Measurements from ENCODE around the gene DSTN. TPM values are rescaled to one million over a fixed set of nuclear protein-coding genes. Genes with fewer than 3 reads are reported as not detected.

The DSTN gene
- total RNA-seq, 1 experiment from 2014 or later, result 584 TPM

GRCh38 chr20:17624070-17624469 is 54.2 kb downstream of the DSTN start:
- DNase-seq (ENCODE audit: low read depth), result no peak

DNA sequence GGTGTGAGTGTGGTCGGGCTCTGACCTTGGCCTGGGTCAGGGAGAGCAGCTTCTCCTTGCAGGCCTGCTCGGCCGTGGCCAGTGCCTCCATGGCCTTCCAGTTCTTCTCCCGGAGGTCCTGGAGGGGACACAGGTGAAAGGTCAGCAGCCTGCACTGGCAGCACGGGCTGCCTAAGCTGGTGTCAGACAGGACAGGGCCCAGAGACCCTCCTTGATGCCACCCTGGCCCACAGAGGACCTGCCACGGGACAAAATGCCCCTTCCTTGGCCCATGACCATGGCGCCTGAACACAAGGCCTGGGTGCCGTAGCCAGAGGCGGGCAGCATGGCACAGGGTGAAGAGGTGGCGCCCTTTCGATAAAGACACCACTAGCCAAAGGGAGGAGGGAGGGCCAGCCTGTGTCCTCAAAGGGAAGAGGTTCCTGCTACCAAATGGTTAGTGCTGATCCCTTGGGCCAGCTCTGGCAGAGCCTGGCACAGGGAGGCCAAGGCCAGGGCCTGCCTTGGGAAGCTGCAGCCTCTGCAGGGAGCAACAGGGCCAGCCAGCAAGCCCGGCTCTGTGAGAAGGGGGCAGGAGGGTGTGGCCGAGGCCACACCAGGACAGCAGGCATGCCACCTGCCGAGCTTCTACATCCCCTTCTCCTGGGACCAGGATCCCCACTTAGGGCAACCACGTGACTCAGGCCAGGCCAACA is 54.8 kb downstream of the DSTN start:
- no peak for DNase-seq (ENCODE audit: low read depth)

- no peak for DNase-seq (ENCODE audit: low read depth)
These were observed 55.6 kb downstream of the DSTN start for GRCh38 chr20:17625246-17626051.

DNA sequence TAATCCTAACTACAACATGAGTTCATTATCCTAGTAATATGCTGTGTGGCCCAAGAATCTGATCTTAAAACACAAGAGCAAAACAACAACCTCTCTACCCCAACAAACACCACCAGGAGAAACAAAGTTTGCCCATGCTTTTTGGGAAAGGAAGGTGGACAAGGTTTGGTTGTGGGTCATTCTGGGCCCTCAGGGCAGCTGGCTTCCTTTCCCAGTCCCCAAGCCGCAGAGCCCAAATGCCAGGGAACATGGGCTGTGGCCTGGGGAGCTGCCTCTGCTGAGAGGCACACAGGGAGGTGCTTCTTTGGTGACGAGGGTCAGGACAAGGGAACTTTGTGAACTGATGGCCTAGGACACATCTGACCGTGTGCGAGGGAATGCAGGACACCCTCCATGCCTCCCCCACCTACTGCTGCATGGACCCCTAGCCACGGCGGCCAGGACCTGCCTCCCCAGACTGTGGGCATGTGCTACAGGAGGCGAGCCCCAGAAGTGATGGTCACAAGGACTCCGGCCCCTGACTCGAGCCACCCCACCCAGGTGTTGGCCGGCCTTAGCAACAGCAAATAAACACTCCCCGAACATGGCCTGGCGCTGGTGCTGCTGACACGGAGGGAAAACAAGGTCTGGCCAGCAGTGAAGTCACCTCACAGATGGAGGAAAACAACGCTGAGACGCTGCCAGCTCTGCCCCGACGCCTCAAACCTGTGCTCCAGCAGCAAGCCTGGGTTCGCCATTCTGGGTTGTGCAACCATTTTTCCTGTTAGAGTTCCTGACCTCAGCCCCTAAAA is 56.5 kb downstream of the DSTN start:
- no peak for DNase-seq (ENCODE audit: low read depth)

GRCh38 chr20:17627101-17627955 is 57.5 kb downstream of the DSTN start:
- DNase-seq (ENCODE audit: low read depth), result no peak

DNA sequence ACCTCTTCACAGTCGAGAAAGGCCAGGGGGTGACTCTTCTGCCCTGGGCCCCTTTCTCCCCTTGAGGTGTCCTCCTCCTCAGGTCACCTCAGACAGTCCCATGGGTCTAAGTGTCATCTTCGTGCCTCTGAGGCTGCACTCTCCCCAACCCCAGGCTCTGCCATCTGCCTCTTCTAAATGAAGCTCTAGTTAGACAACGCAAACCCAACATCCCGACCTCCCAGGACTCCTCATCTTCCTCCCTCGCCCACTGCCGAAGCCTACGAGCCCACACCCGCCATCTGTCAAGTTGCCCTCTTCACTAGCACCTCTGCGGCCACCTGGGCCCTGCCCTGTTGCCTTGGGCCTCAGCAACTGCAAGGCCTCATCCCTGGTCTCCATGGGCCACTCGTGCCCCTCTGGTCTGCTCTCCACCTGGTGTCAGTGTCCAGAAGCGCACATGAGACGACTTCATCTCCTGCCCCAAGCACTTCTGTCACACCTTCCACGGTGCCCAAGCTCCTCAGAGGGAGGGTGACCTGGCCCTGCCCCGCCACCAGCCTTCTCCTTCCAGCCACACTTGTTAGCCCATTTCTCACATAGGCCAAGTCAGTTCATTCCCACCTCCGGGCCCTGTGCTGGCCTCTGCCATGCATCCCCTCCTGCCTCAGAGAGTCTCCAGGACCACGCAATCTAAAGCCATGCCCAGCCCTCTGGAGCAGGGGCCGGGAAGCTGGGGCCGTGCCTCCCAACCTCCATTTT is 58.4 kb downstream of the DSTN start:
- no peak for DNase-seq (ENCODE audit: low read depth)

- no peak for DNase-seq (ENCODE audit: low read depth)
These were observed 59.1 kb downstream of the DSTN start for GRCh38 chr20:17629025-17629424.

DNA sequence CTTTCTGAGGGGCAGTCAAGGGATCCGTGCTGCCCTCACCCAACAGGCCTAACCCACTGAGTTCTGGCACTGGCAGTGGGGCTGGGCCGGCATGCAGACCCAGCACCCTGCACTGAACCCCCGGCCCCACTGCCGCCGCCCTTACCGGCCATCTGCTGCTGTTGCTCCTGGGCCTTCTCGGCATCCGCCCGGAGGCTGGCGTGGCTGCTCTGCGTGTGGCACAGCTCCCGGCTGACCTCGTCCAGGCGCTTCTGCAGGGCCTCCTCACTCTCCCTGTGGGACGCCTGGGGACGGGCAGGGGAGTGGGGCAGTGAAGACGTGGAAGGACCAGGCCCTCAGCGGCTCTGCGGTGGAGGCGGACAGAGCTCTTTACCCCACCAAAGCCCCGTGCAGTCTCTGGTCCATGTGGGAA is 59.8 kb downstream of the DSTN start:
- no peak for DNase-seq (ENCODE audit: low read depth)

DNA sequence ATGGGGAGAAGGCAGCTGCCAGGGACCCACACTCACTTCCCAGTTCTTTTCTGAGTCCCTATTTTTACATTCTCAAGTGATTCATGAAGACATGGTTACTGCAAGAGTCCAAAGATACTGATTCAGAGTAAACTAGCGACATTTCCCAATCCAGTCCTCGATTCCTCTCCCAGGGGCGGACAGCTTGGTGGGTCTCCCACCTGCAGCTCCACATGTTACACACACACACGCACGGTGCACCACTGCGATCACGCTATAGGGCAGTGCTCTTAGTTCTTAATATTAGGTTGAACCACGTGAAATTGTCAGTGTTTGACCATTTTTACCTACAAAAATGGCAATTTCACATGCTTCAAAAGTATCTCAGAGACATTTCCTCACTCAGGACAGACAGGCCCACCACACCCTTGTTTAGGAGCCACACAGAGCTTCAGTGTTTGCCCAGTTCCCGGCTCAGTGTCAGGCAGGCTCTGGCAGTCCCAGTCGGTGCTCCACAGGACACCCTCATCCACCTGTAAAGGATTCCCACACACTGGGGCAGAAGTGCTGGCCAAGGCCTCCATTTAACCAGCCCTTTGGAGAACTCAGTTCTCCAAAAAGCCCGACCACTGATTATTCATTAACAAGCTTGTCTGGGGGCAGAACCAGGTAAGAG is 60.4 kb downstream of the DSTN start:
- no peak for DNase-seq (ENCODE audit: low read depth)

GRCh38 chr20:17630806-17631195 is 60.9 kb downstream of the DSTN start:
- DNase-seq (ENCODE audit: low read depth), result no peak

- no peak for DNase-seq (ENCODE audit: low read depth)
These were observed 61.9 kb downstream of the DSTN start for GRCh38 chr20:17631576-17632319.

- no peak for DNase-seq (ENCODE audit: low read depth)
These were observed 63.5 kb downstream of the DSTN start for GRCh38 chr20:17633221-17633849.

DNA sequence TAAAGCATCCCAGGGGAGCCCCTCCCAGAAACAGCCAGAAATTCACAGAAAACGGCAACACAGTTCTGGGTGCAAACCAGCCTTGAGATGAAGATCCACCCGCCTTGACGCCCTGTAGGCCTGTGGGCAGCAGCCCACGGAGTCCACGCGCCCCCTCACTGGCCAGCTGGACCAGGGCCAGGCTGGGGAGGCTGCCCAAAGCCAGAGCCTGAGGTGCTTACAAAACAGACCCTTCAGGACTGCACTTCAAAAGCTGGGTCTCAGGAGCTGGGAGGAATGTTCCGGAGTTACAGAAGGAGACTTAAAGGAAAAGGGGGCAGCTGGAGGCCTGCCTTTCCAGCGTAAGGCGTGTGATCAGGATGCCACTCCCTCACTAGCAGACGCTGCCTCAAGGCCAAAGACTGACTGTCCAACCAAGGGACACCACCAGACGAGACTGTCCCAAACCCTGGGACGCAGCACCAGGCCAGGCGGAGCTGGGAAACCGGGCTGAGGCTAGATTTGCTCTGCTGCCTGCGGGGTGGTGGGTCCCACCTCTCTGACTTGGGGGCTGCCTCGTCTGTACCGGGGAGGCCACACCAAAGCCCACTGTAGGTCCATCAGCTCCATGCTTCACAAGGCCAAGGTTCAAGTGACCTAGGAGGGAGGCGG is 64.1 kb downstream of the DSTN start:
- DNase-seq (ENCODE audit: low read depth), result no peak

GRCh38 chr20:17634661-17635331 is 64.9 kb downstream of the DSTN start:
- no peak for DNase-seq (ENCODE audit: low read depth)

DNA sequence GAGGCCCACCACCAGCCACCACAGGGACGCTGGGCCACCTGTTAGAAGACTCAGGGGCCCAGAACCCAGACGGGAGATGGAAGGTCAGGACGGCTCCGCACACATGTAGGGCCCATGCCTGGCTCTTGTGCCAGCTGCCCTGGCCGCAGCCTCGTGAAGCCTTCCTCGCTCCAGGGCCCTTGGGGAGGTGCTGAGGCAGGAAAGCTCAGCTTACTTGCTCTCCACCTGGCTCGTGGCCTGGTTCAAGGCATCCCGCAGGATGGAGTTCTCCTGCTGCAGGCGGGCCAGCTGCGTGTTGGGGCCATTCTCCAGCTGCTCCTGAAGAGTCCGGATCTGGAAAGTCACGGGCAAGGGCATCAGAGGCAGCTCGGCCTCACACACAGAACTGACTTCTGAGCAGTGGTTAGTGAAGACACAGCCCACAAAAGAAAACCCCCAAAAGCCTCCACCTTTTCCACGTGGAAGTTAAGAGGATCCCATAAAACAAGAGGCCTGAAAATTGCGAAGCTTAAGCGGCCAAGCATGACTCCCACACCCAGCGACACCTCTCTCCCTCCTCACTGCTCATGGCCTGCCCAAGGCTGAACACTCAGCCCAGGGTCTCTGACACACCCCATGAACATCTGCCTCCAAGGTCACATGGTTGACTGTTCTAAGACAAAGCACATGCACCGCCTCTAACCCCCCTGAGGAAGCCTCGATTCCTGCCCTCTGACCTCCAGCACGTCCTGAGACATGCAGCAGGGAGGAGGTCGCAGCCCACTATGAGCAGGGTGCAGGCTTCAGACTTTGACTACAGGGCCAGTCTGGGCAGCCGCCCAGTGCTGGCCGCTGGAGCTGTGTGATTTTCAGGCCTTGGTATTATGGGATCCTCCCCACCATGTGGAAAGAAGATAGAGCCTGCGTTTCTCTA is 65.7 kb downstream of the DSTN start:
- no peak for DNase-seq (ENCODE audit: low read depth)

DNA sequence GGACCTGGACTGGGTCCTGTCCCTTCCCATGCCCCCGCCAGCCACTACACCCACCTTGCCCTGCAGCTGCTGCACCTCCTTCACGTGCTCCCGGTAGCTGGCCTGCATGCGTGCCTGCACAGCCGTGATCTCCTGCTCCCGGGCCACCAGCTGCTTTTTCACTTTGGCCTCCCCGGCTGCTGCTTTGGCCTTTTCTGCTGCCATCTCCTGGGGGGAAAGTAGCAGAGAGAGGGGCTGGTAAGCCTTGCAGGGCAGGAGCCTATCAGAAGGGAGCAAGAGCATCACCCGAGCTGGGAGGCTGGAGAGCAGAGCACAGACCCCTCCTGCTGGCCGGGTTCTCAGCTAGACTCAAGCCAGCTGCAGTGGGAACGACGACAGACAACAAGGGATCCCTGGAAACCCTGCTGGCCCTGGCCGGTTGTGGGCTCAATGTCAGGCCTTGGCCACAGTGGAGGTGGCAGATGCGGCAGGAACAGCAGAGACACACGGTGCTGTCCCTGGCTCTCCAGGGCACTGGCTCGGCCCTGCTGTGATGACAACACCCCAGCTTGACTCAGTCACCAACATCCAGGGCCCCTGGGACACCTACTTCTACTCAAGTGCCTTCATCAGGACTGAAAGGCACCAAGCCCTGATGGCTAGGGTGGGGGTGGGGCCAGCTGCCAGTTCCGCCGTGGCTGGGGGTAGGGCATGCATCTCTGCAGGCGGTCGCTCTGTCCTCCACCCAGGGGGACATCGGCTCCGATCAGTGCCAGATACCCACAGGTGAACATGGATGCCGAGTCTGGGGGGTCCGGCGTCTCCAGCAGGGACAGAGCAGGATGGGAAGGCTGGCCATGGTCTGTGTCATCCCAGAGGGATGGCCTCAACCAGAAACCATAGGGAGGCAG is 66.9 kb downstream of the DSTN start:
- DNase-seq (ENCODE audit: low read depth), result no peak
